GM21786 (cell line): ENCODE measurements around the gene COL24A1.
"Not testable (repeated sequence)": the region's sequence is repeated elsewhere in the genome, so short reads cannot be mapped to it uniquely, and the experiment has no call there.

ENCODE experiments used
- ATAC-seq: cut with Tn5 transposase; IDR thresholded peaks from one replicate; pipeline ENCODE4 v1.9.1; 2021; ENCODE audit not compliant: unreplicated experiment

COL24A1 gene

DNA sequence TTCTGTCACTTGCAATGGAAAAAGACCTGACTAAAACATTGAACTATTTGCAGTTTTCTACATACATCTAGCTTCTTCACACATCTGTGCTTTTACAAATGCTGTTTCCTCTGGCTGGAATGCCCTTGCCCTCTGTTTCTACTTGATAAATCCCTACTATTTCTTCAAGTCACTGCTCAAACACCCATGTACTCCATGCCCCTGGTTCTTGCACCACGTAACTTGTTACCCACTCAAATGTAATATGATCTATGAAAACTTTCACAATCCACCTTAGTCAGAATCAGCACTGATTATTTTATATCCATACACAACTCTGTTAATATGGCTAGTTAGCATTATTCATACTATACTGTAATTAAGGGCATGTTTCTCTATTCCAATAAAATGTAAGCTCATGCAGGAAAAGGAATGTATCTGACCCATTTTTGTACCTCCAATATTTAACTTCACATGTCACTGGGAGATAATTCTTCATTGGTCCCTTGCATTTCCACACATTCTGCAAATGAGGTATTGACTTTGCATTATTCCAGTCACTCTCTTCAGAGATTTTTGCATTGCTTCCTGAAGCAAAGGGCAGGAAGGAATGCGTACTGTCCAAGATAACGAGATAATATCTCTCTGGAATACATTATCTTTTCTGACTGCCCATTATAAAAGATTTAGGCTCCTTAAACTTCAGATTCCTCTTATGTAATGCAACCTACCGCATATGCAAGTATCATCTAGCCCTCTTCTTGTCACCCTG lies 158.3 kb downstream of the COL24A1 start:
- no peak for ATAC-seq

DNA sequence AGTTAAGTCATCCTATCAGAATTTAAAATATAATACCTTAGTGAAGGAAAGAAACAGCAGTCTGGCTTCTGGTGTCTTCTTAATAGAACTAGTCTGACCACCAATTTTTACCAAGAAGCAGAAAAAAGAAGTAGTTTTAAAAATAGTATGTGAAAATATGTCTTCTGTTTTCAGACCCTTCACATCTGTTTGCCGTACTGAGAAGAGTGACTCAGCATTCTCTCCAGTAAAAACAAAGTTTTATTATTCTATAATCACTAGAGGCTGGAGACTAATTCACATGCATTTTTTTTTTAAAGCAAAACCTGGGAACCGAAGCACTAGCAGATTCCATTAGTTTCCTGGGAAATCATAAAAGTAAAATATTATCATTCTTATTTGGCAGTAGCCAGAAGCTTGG lies 163.8 kb downstream of the COL24A1 start:
- peak; percentile 57 for ATAC-seq

DNA sequence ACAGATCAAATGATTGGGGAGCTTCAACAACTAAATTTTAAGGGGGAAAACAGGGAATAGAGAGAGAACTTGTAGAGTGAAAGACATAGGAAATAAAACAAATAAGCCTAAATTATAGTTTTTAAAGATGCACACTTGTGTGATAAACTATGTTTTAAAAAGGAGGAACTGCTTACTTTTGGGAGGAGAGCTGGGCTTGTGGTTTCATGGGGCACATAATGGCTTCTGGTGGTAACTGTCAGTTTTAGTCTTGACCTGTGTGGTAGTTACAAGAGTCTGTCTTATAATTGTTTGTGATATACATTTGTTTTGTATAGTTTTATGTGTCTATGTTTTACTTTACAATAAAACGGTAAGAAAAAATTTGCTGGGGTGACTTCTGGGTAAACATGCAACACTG lies 165.3 kb downstream of the COL24A1 start:
- peak; percentile 30 for ATAC-seq

DNA sequence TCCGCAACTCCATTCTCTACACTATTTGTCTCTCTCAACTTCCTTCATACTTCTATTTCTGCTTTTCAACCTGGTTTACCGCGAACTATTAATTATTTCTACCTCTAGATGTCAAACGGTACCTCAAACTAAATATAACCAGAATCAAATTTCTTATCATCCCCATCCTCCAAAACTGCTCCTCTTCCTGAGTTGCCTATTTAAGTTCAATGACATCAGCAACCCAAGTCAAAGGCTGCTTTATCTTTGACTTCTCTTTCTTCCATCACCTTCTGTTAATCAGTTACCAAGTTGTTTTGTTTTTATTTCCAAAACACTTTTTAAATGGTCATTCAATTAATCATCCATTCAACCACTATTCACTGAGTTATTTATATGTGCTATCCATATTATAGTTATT lies 171.9 kb downstream of the COL24A1 start:
- ATAC-seq, result no peak

DNA sequence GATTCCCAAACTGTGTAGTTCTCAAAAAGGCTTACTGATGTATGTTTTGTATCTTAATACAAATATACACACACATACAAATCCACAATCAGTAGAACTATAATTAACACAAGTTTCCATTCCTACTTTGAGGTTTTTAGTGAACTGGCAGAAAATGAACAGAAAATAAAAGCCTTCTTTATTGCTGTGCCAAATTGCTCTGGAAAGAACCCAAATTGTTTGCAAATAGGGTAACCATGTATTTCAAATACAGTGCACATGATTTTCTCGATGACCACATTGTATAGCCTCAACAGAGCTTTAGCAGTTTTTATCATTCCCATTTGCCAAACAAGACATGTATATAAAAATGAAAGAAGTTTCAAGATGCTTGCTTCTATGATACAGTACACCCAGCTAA lies 173.3 kb downstream of the COL24A1 start:
- no peak for ATAC-seq

- ATAC-seq, result no peak
Observed at GRCh38 chr1:85976516-85977205, 179.9 kb downstream of the COL24A1 start.

DNA sequence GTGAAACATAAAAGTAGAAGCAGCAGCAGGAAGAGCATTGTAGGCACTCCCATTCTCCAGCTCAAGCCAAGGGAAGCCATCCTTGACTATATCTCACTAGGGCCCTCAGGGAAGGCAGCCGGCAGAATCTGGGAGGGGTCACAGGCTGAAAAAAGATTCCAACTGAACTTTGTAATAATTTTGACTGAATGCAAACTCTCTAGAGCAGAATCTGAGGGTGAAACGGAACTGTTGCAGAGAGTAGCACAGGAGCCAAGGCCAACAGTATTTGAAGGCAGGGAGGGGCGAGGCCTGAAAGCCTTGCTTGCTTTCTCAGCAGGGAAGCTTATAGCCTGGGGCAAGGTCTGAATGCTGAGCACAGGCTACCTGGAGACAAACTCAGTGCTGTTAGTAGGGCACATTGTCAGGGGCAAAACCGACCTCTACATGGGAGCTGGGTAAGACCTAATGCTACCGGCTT lies 180.6 kb downstream of the COL24A1 start:
- ATAC-seq, result no peak

- no peak for ATAC-seq
Observed at GRCh38 chr1:85962457-85962856, 194.1 kb downstream of the COL24A1 start.

- peak; percentile 63 for ATAC-seq
Observed at GRCh38 chr1:85957760-85958159, 198.8 kb downstream of the COL24A1 start.

GRCh38 chr1:85955218-85955617 lies 201.4 kb downstream of the COL24A1 start:
- not testable (repeated sequence) for ATAC-seq

GRCh38 chr1:85952460-85952859 lies 204.1 kb downstream of the COL24A1 start:
- ATAC-seq, result peak; percentile 40

DNA sequence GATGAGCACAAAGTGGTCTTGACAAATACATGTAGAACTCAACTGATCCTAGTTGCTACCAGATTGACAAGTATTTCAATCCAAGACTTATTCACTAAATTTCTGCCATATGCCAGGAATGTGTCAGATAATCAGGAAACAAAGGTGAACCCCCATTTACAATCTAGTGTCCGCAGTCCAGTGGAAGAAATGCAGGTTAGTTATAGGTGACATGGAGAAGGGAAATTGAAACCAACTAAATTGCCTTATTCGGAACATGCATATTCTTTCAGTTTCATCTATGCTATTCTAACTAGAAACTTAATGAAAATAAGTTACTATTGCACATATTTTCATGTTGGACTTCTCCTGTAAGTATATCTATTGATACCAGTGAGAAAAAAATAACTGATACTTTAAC lies 209.4 kb downstream of the COL24A1 start:
- ATAC-seq, result no peak

GRCh38 chr1:85943945-85944344 lies 212.6 kb downstream of the COL24A1 start:
- ATAC-seq, result no peak

- ATAC-seq, result peak; percentile 69
Observed at GRCh38 chr1:85943526-85943925, 213.0 kb downstream of the COL24A1 start.

DNA sequence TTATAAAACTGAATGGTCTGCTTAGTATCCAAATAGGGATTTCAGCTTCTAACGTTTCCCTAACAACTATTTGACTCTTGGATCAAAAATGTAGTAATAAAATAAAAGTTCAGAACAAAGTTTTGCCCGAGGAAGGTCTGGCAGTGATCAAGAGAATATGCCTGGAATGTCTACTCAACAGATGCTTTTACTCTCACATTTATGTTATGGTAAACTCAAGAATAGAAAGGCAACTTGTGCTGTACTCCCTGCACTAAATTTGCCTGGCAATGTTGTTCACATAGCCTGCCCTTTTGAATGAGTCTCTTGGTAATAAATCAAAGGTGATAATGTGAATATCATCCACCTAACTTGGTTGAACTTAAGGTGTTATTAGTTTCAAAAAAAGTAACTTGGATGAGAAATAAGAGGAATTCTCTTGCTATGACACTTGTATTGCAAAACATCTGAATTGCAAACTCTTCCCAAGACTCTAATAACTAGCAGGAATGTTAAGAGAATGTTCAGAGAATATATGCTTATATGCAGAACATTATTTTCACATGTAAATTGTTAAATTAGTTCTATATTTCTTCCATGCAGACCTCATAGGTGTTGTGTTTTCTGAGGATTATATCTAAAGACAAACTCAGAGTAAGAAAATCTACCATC lies 215.8 kb downstream of the COL24A1 start:
- no peak for ATAC-seq

DNA sequence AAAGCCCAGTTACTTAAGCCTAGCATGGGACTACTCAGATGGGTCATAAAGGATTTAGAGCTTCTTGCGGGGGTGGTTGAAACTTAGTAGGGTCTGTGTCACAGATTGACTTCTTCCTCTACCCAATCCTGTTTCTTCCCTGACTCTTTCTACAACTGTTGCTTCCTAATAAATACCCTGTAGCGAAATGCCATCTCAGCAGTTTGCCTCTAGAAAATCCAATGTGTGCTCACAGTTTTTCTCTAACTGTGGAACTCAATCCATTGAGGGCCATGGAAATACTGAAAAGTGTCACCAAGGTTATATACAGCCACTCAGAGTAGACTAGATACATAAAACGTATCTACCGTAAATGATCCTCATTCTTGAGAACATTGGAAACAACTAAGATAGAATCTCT lies 217.7 kb downstream of the COL24A1 start:
- ATAC-seq, result no peak

GRCh38 chr1:85936470-85936869 lies 220.1 kb downstream of the COL24A1 start:
- no peak for ATAC-seq

DNA sequence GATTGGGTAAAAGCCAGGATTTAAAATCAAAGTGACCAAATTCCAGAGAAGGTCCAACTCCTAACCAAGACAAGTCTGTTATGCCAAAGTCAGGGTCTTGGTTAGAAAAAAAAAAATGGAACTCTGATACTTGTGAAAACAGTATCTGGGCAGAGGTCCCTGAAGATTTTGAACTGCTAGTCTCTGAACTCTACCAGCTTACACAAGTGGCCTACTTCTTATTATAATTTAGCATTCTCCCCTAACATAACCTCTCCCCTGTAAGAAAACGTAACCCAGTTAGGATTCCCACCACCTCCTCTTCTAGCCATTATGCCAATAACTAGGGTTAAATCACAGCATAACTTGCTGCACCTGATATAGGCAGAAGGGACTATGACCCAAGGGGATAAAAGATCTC lies 220.5 kb downstream of the COL24A1 start:
- no peak for ATAC-seq

- no peak for ATAC-seq
Observed at GRCh38 chr1:85935234-85935633, 221.3 kb downstream of the COL24A1 start.

DNA sequence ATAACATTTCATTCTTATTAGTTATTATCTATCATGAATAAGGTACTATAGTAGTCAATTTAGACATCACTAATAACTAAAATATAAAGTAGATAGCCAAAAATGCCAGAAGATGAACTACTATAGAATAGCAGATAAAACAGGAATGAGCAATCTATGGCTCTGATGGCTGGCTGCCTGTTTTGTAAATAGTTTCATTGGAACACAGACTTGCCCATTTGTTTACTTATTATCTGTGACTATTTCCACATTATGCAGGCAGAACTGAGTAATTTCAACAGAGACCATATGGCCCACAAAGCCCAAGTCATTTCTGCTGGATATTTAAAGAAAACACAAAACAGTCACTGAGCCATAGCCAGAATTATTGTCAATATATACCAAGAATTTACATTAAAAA lies 222.1 kb downstream of the COL24A1 start:
- no peak for ATAC-seq

- ATAC-seq, result no peak
Observed at GRCh38 chr1:85933961-85934360, 222.6 kb downstream of the COL24A1 start.

GRCh38 chr1:85911742-85912141 lies 244.8 kb downstream of the COL24A1 start:
- no peak for ATAC-seq
